HK-2 (cell line): ENCODE measurements around the gene ADARB2.
"Not testable (repeated sequence)": the region's sequence is repeated elsewhere in the genome, so short reads cannot be mapped to it uniquely, and the experiment has no call there.

Source experiments
- DNase-seq: peaks from one replicate; pipeline ENCODE4 v3.0.0-alpha.2; 2018; ENCODE audit not compliant: unreplicated experiment

Gene ADARB2

DNA sequence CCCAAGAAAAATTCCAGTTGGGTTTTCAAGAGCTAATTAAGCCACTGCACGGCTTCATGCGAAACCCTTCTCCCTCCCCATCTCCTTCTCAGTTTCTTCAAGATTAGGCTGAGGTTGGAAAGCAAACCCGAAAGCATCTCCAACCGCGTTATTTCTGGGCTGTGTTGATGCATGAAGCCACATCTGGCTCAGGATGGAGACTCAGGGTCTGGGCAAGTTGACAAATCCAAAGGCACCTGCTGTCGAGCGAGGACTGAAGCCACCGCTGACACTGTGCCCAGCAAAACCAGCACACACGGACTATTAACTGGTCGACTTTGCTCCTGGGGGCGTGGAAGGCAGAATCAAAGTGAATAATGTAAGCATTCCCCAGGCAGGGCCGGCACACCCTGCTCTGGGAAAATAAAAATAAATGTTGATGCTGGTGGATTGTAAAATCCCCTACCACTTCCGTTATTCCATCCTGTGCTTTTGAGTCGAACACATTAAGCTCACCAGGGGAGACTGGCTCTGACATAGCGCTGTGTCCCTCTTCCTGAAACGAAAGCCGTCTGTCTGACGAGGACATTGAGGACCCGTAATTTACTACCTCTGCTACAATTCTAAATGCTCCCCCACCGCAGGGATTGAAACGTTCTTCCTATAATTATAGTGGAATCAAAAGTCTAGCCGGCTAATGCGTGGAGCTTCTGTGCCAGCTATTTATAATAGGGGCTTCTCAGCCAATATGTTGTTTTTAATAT is 269.8 kb downstream of the ADARB2 start:
- no peak for DNase-seq

- DNase-seq, result no peak
These were observed 271.1 kb downstream of the ADARB2 start for GRCh38 chr10:1465993-1466764.

DNA sequence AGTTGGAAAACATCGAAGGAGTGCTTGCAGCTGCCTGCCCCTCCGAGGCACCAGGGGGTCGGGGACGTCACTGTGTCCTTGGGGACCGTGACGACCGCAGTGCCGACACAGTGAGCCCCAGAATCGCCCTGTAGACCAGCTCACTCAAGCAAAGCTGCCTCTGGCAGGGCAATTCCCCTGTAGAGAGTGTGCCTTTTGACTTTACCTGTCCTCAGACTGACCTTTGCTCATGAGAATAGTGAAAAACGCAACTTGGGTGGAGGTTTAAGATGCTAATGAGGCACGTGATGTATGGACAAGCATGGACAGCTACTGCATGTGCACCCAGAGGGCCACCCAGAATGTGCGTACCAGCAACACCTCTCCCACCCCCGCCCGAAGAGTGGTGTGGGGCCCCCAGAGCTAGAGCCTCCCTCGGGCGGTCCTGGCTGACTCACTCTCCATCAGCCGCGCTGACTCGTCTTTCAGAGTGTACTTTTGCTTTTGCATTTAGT is 271.9 kb downstream of the ADARB2 start:
- peak; percentile 4 for DNase-seq

GRCh38 chr10:1464881-1465417 is 272.4 kb downstream of the ADARB2 start:
- no peak for DNase-seq

DNA sequence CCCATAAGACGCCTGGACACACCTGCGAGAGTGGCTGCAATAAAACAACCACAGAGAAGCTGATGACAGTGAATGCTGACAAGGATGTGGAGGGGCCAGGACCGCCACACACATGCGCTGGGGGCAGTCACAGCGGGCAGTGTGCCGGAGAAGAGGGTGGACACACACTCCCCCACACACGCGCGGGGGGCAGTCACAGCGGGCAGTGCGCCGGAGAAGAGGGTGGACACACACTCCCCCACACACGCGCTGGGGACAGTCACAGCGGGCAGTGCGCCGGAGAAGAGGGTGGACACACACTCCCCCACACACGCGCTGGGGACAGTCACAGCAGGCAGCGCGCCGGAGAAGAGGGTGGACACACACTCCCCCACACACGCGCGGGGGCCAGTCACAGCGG is 273.4 kb downstream of the ADARB2 start:
- DNase-seq, result not testable (repeated sequence)

DNA sequence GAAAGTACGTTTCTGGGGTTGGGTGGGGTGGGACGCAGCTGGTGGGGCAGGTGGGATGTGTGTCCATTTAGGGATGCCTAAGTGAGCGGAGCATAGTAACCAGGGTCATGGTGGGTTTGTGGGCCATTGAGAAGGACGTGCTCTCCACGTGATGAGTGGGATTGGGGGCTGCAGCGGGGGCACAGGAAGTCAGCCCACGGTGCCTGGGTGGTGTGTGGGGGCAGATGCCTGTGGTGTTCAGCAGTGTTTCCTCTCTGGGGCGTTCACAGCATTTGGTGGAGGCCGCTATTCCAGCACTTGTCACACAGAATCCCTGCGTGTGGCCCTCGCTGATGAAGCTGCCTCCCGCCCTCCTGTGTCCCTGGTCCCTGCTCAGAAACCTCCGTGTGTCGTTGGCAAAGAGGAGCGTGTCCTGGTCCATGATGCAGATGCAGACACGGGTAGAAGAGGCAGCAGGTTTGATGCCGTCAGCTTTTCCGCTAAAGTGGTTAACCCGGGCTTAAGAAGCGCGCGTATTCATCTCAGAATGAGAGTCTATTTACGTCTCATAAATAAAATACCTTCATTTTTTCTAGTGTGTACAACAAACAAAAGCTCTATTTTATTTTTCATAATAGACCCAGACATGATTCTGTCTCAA is 274.2 kb downstream of the ADARB2 start:
- no peak for DNase-seq

- no peak for DNase-seq
These were observed 274.8 kb downstream of the ADARB2 start for GRCh38 chr10:1462521-1462920.

GRCh38 chr10:1462032-1462431 is 275.3 kb downstream of the ADARB2 start:
- DNase-seq, result no peak

GRCh38 chr10:1461016-1461415 is 276.3 kb downstream of the ADARB2 start:
- no peak for DNase-seq

GRCh38 chr10:1459664-1460063 is 277.7 kb downstream of the ADARB2 start:
- DNase-seq, result not testable (repeated sequence)

DNA sequence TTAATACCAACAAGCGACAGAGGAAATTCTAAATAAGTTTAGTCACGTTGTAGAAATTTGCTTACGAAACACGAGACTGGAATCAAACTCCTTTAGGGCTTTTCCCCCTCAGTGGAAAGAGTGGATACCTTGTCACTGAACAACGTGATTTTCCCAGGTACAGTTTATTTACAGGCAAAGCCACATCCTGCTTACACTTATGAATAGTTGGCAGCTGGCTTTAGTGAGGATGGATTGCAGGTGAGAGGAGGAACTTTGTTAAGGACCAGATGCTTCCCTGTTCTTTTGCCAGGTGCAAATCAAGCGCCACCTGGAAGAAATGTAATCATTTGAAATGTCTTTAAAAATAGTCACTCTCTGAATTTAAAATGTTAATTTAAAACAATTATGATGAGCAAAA is 282.4 kb downstream of the ADARB2 start:
- DNase-seq, result no peak

- no peak for DNase-seq
These were observed 282.9 kb downstream of the ADARB2 start for GRCh38 chr10:1454428-1454827.

GRCh38 chr10:1452777-1453176 is 284.5 kb downstream of the ADARB2 start:
- no peak for DNase-seq

DNA sequence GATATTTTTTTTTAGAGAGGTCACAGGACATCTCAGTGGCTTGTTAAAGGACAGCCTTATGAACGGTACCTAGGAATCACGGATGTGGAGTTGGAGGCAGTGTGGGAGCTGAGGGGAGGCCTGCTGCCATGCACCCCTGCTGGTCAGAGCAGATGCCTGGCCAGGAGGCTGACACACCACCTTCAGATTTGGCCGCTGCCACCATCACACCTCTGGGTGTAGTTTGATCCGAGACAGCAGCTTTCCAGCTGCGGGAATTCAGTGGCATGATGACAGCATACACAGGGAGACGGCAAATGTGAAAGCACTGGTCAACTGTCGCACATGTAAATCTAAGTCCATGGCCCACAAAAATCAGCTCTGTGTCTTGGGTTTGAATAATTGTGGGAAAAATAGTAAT is 285.4 kb downstream of the ADARB2 start:
- DNase-seq, result no peak

DNA sequence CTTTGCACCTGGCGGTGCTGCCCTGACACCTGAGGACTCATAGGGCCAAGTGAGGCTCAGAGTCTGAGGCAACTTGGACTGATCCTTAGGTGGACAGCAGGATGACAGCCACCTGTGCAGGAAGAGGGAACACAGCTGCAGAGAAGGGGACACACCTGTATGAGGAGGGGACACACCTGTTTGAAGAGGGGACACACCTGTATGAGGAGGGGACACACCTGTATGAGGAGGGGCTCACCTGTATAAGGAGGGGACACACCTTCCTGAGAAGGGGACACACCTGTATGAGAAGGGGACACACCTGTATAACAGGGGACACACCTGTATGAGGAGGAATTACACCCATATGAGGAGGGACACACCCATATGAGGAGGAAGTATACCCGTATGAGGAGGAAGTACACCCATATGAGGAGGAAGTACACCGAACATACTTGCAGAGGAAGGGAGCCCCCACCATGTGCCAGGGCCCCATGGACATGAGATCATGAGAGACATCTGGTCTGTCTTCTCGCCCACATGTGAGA is 285.9 kb downstream of the ADARB2 start:
- DNase-seq, result no peak

DNA sequence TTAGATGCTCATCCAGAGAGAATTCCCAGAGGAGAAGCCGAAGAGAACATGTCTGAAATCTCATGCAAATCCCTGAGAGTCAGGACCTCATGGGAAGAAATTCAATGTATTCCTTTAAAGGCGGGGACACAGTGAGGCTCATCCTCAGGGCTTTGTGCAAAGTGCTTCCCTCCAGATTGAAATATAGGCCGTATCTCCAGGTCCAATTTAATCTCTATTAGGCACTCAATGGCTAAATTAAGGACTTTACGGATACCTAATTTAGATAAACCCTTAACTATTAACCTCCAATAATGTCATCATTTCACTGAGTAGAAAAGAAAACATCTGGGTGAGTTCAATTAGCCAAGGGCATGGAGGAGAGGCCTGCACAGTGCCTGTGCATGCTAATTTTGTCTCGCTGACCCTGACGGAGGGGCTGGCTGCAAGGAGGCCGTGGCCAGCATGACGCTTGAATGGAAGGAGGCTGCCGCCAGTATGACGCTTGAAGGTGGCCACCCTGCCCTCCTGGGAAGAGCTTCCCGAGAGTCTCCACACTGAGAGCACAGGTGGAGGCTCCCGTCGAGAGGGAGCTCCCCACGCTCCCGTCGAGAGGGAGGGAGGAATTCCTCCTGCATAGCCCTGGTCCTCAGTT is 287.6 kb downstream of the ADARB2 start:
- DNase-seq, result no peak

- no peak for DNase-seq
These were observed 288.3 kb downstream of the ADARB2 start for GRCh38 chr10:1449021-1449420.

- no peak for DNase-seq
These were observed 288.9 kb downstream of the ADARB2 start for GRCh38 chr10:1448252-1448930.

DNA sequence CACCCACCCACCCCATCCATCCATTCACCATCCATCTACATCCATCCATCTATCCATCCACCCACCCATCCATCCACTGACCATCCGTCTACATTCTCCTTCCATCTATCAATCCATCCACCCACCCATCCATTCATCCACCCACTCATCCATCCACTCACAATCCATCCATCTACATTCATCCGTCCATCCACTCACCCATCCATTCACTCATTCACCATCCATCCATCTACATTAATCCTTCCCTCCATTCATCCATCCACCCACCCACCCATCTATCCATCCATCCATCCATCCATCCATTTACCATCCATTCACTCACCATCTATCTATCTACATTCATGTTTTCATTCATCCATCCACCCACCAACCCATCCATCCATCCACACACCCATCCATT is 292.5 kb downstream of the ADARB2 start:
- no peak for DNase-seq

DNA sequence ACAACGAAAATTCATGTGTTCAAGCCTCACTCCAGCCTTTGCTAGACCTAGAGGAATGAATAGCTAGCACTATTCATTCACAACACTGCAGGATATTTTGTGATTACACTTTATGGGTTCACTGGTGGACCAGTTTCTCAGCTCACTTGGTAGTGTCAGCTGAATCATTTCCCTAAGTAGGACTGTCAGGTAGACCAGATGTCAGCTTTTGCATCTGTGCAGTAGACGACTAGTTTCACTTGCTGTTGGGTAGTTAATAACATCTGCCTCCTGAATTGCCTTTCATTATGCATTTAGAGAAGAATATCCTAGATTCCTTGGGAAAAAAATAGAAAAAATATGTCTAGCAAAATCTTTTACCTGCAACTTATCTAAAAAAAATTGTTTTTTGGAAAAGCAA is 296.4 kb downstream of the ADARB2 start:
- no peak for DNase-seq
